ENCODE results near the gene ZPR1.

Gene ZPR1

DNA sequence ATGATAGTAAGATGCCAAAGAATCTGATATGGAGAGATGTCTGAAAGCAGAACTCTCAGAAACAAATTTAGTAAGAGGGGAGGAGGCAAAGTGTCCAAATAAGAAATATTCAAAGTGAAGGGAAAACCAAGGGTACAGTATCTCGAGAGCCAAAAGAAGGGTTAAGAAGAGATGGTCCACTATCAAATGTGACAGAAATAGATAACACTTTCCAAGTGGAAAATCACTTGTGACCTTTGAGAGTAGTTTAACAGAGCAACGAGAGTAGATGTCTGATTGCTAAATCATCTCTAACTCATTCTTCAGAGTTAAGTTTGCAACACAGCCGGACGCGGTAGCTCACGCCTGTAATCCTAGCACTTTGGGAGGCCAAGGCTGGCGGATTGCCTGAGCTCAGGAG, 10.8 kb downstream of the ZPR1 start:
- TF ChIP-seq, protein P1, sequence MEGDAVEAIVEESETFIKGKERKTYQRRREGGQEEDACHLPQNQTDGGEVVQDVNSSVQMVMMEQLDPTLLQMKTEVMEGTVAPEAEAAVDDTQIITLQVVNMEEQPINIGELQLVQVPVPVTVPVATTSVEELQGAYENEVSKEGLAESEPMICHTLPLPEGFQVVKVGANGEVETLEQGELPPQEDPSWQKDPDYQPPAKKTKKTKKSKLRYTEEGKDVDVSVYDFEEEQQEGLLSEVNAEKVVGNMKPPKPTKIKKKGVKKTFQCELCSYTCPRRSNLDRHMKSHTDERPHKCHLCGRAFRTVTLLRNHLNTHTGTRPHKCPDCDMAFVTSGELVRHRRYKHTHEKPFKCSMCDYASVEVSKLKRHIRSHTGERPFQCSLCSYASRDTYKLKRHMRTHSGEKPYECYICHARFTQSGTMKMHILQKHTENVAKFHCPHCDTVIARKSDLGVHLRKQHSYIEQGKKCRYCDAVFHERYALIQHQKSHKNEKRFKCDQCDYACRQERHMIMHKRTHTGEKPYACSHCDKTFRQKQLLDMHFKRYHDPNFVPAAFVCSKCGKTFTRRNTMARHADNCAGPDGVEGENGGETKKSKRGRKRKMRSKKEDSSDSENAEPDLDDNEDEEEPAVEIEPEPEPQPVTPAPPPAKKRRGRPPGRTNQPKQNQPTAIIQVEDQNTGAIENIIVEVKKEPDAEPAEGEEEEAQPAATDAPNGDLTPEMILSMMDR (IDR thresholded peaks at IDR 0.05; ENCODE audit: low read depth, low read length): no peak
- no peak for DNase-seq (ENCODE audit: extremely low read depth, low read depth)

DNA sequence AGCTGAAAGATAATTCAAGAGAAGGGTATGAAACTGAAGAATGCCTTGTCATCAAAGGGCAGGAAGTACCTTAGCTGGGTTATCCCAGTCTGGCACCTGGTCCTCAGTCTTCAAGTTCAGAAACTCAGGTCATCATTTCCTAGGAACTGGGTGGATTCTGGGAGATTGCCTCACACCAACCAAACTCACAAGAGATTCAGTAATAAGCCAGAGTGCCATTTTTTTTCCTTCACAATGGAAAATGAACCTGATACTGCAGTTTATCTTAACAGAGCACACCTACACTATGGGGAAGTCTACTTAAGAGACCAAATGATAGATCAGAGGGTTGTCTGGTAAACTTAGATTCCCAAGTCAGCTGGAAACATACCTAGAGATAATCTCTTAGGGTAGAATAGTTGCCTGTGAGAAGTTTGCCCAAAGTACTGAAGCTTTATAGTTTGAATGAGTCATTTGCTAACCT, 11.3 kb downstream of the ZPR1 start:
- TF ChIP-seq, protein P1 (IDR thresholded peaks at IDR 0.05; ENCODE audit: low read depth, low read length): no peak
- no peak for DNase-seq (ENCODE audit: extremely low read depth, low read depth)

DNA sequence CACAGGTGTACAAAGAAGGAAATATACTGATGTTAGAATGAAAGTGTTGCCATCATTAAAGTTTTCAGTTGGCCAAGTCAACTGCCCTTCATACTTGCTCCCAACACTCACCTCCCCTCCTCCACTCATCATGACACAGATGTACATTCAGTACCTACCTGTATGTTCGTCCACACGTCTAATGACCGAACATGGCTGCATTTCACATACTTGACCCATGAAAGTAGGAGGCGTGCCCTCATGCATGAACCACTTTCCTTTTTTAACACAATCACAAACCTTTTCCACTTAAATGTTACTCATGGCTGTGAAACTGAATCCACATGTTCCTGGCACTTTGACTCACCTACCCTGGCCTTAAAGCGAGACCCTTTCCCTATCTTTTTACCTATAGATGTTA, 11.8 kb downstream of the ZPR1 start:
- no peak for DNase-seq (ENCODE audit: extremely low read depth, low read depth)
- TF ChIP-seq, protein P1 (IDR thresholded peaks at IDR 0.05; ENCODE audit: low read depth, low read length): no peak

DNA sequence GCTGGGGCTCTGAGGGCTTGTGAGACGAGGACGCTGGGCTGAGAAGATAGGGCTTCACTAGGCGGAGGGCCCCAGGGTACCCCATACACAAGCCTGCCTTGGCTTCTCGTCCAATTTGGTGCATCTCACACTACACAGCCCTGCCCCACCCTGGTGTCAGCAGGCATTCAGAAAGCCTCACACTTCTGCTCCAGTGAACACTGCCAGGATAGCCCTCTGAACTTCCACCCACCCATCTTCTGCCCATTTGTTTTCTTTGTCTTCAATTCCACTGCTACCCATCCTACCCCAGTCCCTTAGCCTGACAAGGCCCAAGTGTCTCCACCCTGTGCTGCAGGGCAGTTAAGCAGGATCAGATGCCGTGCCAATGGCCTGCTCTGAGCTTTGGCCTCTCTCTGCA, 13.2 kb downstream of the ZPR1 start:
- TF ChIP-seq, protein P1 (IDR thresholded peaks at IDR 0.05; ENCODE audit: low read depth, low read length): no peak
- DNase-seq (ENCODE audit: extremely low read depth, low read depth): no peak

DNA sequence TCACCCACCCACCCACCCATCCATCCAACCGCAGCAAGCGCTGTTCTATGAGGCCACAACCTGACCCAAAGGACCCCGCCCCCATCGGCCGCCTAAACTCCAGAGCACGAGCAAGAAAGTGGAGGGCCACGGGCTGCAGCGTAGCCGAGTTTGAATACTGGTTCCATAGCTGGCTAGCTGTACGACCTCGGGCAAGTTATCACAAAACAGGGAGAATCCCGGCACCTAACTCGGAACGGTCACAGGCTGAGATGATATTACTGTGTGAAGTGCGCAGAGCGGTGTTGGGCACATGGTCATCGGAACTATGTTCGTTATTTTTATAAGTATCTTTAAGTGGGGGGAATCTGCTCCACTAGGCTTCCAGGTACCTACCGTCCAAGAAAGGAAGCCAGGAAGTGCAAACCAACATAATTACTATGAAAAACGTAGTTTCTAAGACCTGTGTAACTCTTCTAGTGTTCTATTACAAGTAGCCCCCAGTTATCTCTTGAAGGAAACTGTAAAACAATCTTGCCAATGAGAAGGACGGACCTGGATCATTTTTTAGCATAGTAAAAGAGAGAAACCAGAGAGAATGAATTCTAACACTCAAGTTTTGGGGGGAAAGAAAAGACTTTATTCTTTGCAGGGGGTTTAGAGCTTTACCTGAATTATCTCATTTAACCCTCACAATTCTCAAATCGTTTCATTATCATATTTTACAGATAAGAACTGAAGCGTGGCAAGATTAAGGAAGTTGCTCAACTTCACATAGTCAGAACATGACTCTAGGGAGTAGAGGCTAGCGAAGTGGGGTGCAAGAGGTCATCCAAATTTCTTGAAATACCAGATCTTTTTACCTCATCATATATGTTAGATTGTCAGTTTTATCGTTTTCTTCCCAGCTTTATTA, 14.4 kb downstream of the ZPR1 start:
- TF ChIP-seq, protein P1 (IDR thresholded peaks at IDR 0.05; ENCODE audit: low read depth, low read length): no peak
- no peak for DNase-seq (ENCODE audit: extremely low read depth, low read depth)

DNA sequence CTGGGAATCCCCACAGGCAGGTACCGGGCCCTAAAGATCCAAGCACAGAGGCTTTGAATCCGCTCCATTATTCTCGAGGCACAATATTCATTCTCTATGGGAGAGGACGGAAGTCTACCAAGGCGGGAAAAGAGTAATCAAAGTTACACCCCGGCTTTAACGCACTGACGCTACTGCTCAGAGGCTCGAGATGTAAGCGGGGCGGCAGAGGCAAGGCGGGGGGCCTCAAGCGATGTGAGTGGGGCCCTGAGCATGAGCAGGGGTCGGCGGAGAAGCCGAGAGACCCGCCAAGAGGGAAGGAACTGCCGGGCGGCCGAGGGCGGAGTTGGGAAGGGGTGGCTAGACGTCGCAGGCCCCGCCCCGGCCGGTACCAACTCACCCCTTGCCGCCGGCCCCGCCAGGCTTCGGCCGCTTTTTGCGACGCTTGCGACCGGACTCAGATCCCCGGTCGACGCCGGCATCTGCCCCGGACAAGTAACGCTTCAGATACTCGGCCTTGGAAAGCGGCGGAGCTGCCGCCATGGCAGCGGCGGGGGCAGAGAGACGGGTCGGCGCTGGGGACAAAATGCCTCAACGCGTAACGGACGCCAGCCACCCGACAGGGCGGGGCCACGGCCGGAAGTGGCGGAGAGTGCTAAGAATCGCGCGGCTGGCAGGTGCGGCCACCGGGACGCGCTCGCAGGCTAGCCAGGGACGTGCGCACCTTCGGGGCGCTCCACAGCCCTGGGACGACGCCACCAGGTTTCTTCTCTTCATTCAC, 15.2 kb downstream of the ZPR1 start, which contains the start of gene BUD13:
Gene BUD13, minus strand, starts transcription at position 545 of the 760 bp plus-strand sequence. Its CDS starts 23 bp downstream, at position 522.
- peak; percentile 40 for DNase-seq (ENCODE audit: extremely low read depth, low read depth)
- TF ChIP-seq, protein P1 (IDR thresholded peaks at IDR 0.05; ENCODE audit: low read depth, low read length): no peak

DNA sequence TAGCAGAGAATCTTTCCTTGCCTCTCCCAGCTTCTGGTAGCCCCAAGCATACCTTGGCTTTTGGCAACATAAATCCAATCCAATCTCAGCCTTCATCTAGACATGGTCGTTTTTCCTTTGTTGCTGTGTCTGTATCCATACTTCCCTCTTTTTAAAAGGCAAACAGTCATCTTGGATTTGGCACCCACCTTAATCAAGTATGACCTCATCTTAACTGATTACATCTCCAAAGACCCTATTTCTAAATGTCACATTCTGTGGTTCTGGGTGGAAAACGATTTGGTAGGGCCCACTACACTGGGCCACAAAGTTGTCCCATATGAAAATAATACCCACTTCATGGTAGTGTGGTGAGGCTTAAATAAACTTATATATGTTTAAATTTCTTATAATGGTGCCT, 15.9 kb downstream of the ZPR1 start:
- TF ChIP-seq, protein P1 (IDR thresholded peaks at IDR 0.05; ENCODE audit: low read depth, low read length): no peak
- DNase-seq (ENCODE audit: extremely low read depth, low read depth): no peak

Measured in AG09319 (cell line).